GM18867 (cell line): ENCODE data around the gene RNF41.

Experiments used
- ATAC-seq: cut with Tn5 transposase; IDR thresholded peaks from one replicate; pipeline ENCODE4 v1.9.1; 2021; ENCODE audit warnings: mild to moderate bottlenecking, moderate library complexity; ENCODE audit not compliant: unreplicated experiment

Gene RNF41

GRCh38 chr12:56154818-56155217 is 66.9 kb downstream of the RNF41 start:
- no peak for ATAC-seq

GRCh38 chr12:56154246-56154771 is 67.4 kb downstream of the RNF41 start:
- ATAC-seq: no peak

- ATAC-seq: no peak
These were observed 68.0 kb downstream of the RNF41 start for GRCh38 chr12:56153678-56154065.

GRCh38 chr12:56152756-56153677 is 68.7 kb downstream of the RNF41 start:
- ATAC-seq: no peak
